ENCODE data around the gene CHMP4B. TPM values are rescaled to one million over a fixed set of nuclear protein-coding genes. Genes with fewer than 3 reads are reported as not detected.

CHMP4B gene
- total and polyA plus RNA-seq, 2 donors (not counting 1 experiment from before 2014, with no cell fraction given): 62.3 to 83.9 TPM

- peak overlapping the region; percentile 3 for H3K27ac Mint-ChIP-seq
- CTCF ChIA-PET: interaction anchor here (1.6 kb wide), 1 partner anchor 9 kb away, joined by 3 read pairs; the partner anchor contains the start of gene CHMP4B
- peak overlapping the region in 1 of 2 donors; percentile 1 for H3K27ac ChIP-seq (ENCODE audit: low read length in 2 of 2)
- no peak overlapping the region for H2AFZ ChIP-seq (ENCODE audit: insufficient read depth, low read depth, low read length, poor library complexity, severe bottlenecking)
- H3K4me3 ChIP-seq (ENCODE audit: control extremely low read depth in 1 of 5, extremely low read depth in 1 of 5, insufficient read depth in 1 of 5, low read depth in 2 of 5, low read length in 4 of 5): no peak overlapping the region
- peaks cover 99% of the 10 kb centered on the region for H3K79me2 ChIP-seq (ENCODE audit: control insufficient read depth, insufficient read depth, low read length)
- peak overlapping the region; percentile 14 for H3K4me2 ChIP-seq (replicated peaks; ENCODE audit: low read depth, low read length, poor library complexity, severe bottlenecking)
- peak overlapping the region; percentile 19 for H3K4me3 Mint-ChIP-seq
- peaks cover 14 to 33% of the 10 kb centered on the region in 2 donors for H3K4me1 ChIP-seq (ENCODE audit: control insufficient read depth in 2 of 2, insufficient read depth in 2 of 2, low read length in 2 of 2)
- ATAC-seq (ENCODE audit: low read depth) (no peak), DNase-seq (no peak)
- intact Hi-C loops (cut with micrococcal nuclease): no loop called here
- H3K4me1 Mint-ChIP-seq: peaks cover 69% of the 10 kb centered on the region
- H3K9ac ChIP-seq (ENCODE audit: low read length): no peak overlapping the region
- POLR2A ChIA-PET: no interaction called here
- H3K27me3 Mint-ChIP-seq: no peaks in the 10 kb centered on the region
- H3K36me3 ChIP-seq (replicated peaks in 1 of 2; ENCODE audit: control extremely low read depth in 1 of 2, control insufficient read depth in 1 of 2, extremely low read depth in 1 of 2, insufficient read depth in 2 of 2, low read length in 1 of 2): peaks cover 1 to 16% of the 10 kb centered on the region in 2 experiments
- no peaks in the 10 kb centered on the region for H3K27me3 ChIP-seq (replicated peaks in 1 of 4; ENCODE audit: control extremely low read depth in 1 of 4, control insufficient read depth in 3 of 4, insufficient read depth in 4 of 4, low read length in 3 of 4)
- H4K20me1 ChIP-seq (ENCODE audit: control insufficient read depth, insufficient read depth, low read length, poor library complexity, severe bottlenecking): peaks cover 84% of the 10 kb centered on the region
- TF ChIP-seq EZH2 (IDR thresholded peaks at IDR 0.05; ENCODE audit: borderline replicate concordance, insufficient read depth, low read depth, low read length, poor library complexity, severe bottlenecking): no peak
- TF ChIP-seq CTCF (IDR thresholded peaks at IDR 0.05): no peak
- no peaks in the 10 kb centered on the region for H3K9me3 ChIP-seq (ENCODE audit: control extremely low read depth in 1 of 3, control insufficient read depth in 2 of 3, insufficient read depth in 1 of 3, low read length in 2 of 3)
- WGBS (ENCODE audit: insufficient coverage): 100% methylated on average over 1 of the region's 1 CpG
- H3K9me3 Mint-ChIP-seq (ENCODE audit: insufficient read depth): no peaks in the 10 kb centered on the region
Measured at GRCh38 chr20:33820362-33820761, 9.2 kb downstream of the CHMP4B start.

DNA sequence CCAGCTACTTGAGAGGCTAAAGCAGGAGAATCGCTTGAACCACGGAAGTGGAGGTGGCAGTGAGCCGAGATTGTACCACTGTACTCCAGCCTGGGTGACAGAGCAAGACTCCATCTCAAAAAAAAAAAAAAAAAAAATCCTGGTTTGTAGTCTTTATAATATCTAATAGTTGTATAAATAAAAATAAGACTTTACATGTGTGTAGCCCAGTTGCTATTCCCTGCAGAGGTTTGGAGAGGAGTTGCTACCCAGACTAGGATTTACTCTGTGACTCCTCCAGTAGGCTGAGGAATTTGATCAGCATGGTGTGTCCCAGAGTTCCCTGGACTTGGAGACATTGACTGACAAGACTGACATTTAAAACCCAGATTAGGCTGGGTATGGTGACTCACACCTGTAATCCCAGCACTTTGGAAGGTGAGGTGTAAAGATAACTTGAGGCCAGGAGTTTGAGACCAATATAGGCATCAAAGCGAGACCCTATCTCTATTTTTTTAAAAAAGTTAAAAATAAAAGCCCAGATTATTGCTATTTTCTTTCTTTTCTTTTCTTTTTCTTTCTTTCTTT is 10.2 kb downstream of the CHMP4B start:
- H3K27me3 Mint-ChIP-seq: no peaks in the 10 kb centered on the region
- no peaks in the 10 kb centered on the region for H3K9me3 Mint-ChIP-seq (ENCODE audit: insufficient read depth)
- ATAC-seq (ENCODE audit: low read depth) (no peak), DNase-seq (no peak)
- H3K27ac Mint-ChIP-seq: no peak overlapping the region
- WGBS (ENCODE audit: insufficient coverage): no CpG with 5 or more reads among the region's 4 CpGs
- Histone ChIP-seq H3K4me3 (ENCODE audit: control extremely low read depth in 1 of 5, extremely low read depth in 1 of 5, insufficient read depth in 1 of 5, low read depth in 2 of 5, low read length in 4 of 5) (no peak overlapping the region), H3K4me1 (ENCODE audit: control insufficient read depth in 2 of 2, insufficient read depth in 2 of 2, low read length in 2 of 2) (peaks cover 24 to 40% of the 10 kb centered on the region in 2 donors), H3K36me3 (replicated peaks in 1 of 2; ENCODE audit: control extremely low read depth in 1 of 2, control insufficient read depth in 1 of 2, extremely low read depth in 1 of 2, insufficient read depth in 2 of 2, low read length in 1 of 2) (peaks cover 1 to 7% of the 10 kb centered on the region in 2 experiments), H3K4me2 (replicated peaks; ENCODE audit: low read depth, low read length, poor library complexity, severe bottlenecking) (no peak overlapping the region), H3K9ac (ENCODE audit: low read length) (no peak overlapping the region), H3K9me3 (ENCODE audit: control extremely low read depth in 1 of 3, control insufficient read depth in 2 of 3, insufficient read depth in 1 of 3, low read length in 2 of 3) (no peaks in the 10 kb centered on the region), H3K27ac (ENCODE audit: low read length in 2 of 2) (no peak overlapping the region), H3K79me2 (ENCODE audit: control insufficient read depth, insufficient read depth, low read length) (peaks cover 99% of the 10 kb centered on the region), H4K20me1 (ENCODE audit: control insufficient read depth, insufficient read depth, low read length, poor library complexity, severe bottlenecking) (peaks cover 84% of the 10 kb centered on the region), H2AFZ (ENCODE audit: insufficient read depth, low read depth, low read length, poor library complexity, severe bottlenecking) (no peak overlapping the region), H3K27me3 (replicated peaks in 1 of 4; ENCODE audit: control extremely low read depth in 1 of 4, control insufficient read depth in 3 of 4, insufficient read depth in 4 of 4, low read length in 3 of 4) (no peaks in the 10 kb centered on the region)
- peaks cover 69% of the 10 kb centered on the region for H3K4me1 Mint-ChIP-seq
- CTCF ChIA-PET: interaction anchor here (1.6 kb wide), 1 partner anchor 10 kb away, joined by 3 read pairs; the partner anchor contains the start of gene CHMP4B
- H3K4me3 Mint-ChIP-seq: no peak overlapping the region
- intact Hi-C loops (cut with micrococcal nuclease): no loop called here
- no peak for TF ChIP-seq CTCF (IDR thresholded peaks at IDR 0.05)
- no peak for TF ChIP-seq EZH2 (IDR thresholded peaks at IDR 0.05; ENCODE audit: borderline replicate concordance, insufficient read depth, low read depth, low read length, poor library complexity, severe bottlenecking)
- POLR2A ChIA-PET: no interaction called here

Data from B cell (primary cell).